Prostate gland (tissue), 2 donors: Measurements from ENCODE around the gene TLE1. TPM values are rescaled to one million over a fixed set of nuclear protein-coding genes. Genes with fewer than 3 reads are reported as not detected.

Experiments used
- DNase-seq: peaks from one replicate; pipeline ENCODE4 v3.0.0-alpha.2; 2019; ENCODE audit warnings: low spot score
- H3K27ac ChIP-seq, 2 donors: fragments of 200-600 bp; sonication (generic); 2 replicates each; pipeline ENCODE4 v1.5.1; 2017 to 2019
- H3K27me3 ChIP-seq: fragments of 200-600 bp; sonication (generic); replicated peaks from 2 replicates; pipeline ENCODE4 v1.5.1; 2019; ENCODE audit not compliant: insufficient read depth
- H3K36me3 ChIP-seq, 2 donors: fragments of 200-600 bp; sonication (generic); 1 replicate in 1 of 2; 2 replicates in 1 of 2; pipeline versions ENCODE4 v1.5.1 to v1.8.1; 2017 to 2019
- H3K4me1 ChIP-seq: fragments of 200-600 bp; sonication (generic); replicated peaks from 2 replicates; pipeline ENCODE4 v1.5.1; 2019
- H3K4me3 ChIP-seq, 2 donors: fragments of 200-600 bp; sonication (generic); 2 replicates each; pipeline ENCODE4 v1.5.1; 2017 to 2019
- H3K9me3 ChIP-seq: fragments of 200-600 bp; sonication (generic); 2 replicates; pipeline ENCODE4 v1.5.1; 2017
- POLR2A ChIP-seq: fragments of 450-650 bp; IDR thresholded peaks from one replicate; pipeline ENCODE4 v1.6.1; 2016; ENCODE audit warnings: antibody characterized with exemption, mild to moderate bottlenecking
- POLR2AphosphoS5 ChIP-seq: sonication (generic); formaldehyde crosslinking; IDR thresholded peaks from one replicate; pipeline ENCODE4 v1.6.1; 2017; ENCODE audit warnings: antibody characterized with exemption
- WGBS: methylation state at CpG from one replicate; pipeline ENCODE4 v1.1.5; 2018; 5-methylcytosine and 5-hydroxymethylcytosine counted together
- intact Hi-C: fragments of 100-400 bp; cut with DNase I; formaldehyde crosslinking; loops from one replicate; pipeline ENCODE4 v1.14.2; 2022
- small RNA-seq, 2 donors: library from RNA; depleted of rRNA; stranded (forward); fragments of <200 nt; gene quantifications; one replicate each; pipeline ENCODE3, GENCODE V24; 2016
- total RNA-seq, 2 donors: library from RNA; depleted of rRNA; stranded (reverse); fragments of >200 nt; gene quantifications; one replicate each; pipeline ENCODE4 v1.1.0, GENCODE V29; 2016
- TF ChIP-seq, protein P1 (sequence below), 4 experiments: fragments of 200-600 bp in 2 of 4; fragments of 450-650 bp in 2 of 4; sonication (generic) in 2 of 4; IDR thresholded peaks; 1 replicate in 3 of 4; 2 replicates in 1 of 4; pipeline ENCODE4 v1.5.1; 2016 to 2019; ENCODE audit warnings: antibody characterized with exemption in 4 of 4, mild to moderate bottlenecking in 2 of 4, moderate library complexity in 2 of 4

TLE1 gene
- total RNA-seq, 2 donors from 2014 or later = 61.0 to 89.5 TPM

- TF ChIP-seq POLR2A (no peak), POLR2AphosphoS5 (no peak)
- TF ChIP-seq, protein P1, sequence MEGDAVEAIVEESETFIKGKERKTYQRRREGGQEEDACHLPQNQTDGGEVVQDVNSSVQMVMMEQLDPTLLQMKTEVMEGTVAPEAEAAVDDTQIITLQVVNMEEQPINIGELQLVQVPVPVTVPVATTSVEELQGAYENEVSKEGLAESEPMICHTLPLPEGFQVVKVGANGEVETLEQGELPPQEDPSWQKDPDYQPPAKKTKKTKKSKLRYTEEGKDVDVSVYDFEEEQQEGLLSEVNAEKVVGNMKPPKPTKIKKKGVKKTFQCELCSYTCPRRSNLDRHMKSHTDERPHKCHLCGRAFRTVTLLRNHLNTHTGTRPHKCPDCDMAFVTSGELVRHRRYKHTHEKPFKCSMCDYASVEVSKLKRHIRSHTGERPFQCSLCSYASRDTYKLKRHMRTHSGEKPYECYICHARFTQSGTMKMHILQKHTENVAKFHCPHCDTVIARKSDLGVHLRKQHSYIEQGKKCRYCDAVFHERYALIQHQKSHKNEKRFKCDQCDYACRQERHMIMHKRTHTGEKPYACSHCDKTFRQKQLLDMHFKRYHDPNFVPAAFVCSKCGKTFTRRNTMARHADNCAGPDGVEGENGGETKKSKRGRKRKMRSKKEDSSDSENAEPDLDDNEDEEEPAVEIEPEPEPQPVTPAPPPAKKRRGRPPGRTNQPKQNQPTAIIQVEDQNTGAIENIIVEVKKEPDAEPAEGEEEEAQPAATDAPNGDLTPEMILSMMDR (IDR thresholded peaks at IDR 0.05) = no peak
- Histone ChIP-seq H3K27me3 (no peaks in the 10 kb centered on the region), H3K36me3 (no peaks in the 10 kb centered on the region), H3K9me3 (no peaks in the 10 kb centered on the region), H3K4me3 (no peak overlapping the region), H3K27ac (no peak overlapping the region), H3K4me1 (no peaks in the 10 kb centered on the region)
- no peak for DNase-seq
- intact Hi-C loops = no loop called here
- 86% methylated on average over 9 of the region's 9 CpGs for WGBS
Measured at GRCh38 chr9:81536242-81537025, 152.9 kb downstream of the TLE1 start.

DNA sequence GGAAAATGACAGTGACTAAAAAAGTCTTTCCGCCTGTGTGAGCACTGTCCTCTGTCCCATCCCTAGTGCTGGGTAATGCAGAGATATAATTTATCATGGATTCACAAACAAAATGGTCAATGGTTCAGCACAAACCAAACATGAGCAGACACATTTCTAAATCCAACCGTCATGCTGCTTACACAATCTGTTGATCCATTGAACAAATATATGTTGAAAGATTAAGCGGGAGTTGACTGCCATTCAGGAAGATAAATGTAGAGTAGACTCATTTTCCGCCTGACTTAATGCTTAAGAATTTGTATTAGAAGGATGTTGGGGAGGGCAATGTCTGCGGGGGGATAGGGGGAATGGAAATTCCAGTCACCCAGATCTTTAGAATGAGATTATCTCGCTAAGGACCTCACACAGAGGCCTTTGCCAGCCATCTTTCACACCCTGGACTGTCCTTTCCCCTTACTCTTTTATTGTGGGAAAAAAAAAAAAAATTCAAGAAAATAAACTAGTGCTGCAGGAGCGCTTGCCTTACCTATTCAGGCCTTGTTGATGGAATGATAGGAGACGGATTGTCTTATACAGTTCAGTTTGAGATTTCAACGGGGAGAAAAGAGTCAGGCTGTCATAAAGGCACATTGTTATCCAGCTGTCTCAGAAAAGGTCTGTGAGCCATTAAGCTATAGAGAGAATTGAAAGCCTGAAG lies 153.7 kb downstream of the TLE1 start:
- no peak for DNase-seq

GRCh38 chr9:81534138-81534875 lies 155.0 kb downstream of the TLE1 start:
- DNase-seq = no peak
- Histone ChIP-seq H3K27ac (no peak overlapping the region), H3K4me3 (no peak overlapping the region), H3K27me3 (no peaks in the 10 kb centered on the region), H3K36me3 (no peaks in the 10 kb centered on the region), H3K9me3 (no peaks in the 10 kb centered on the region), H3K4me1 (peaks cover 6% of the 10 kb centered on the region)
- TF ChIP-seq, protein P1 (IDR thresholded peaks at IDR 0.05) = no peak
- TF ChIP-seq POLR2A (no peak), POLR2AphosphoS5 (no peak)
- intact Hi-C loops = no loop called here
- whole genome bisulfite sequencing = 92% methylated on average over 4 of the region's 4 CpGs

More for the DNA sequence above, 153.7 kb downstream of the TLE1 start:
- 71% methylated on average over 9 of the region's 9 CpGs for WGBS
- Histone ChIP-seq H3K9me3 (no peaks in the 10 kb centered on the region), H3K36me3 (no peaks in the 10 kb centered on the region), H3K4me1 (peaks cover 6% of the 10 kb centered on the region), H3K4me3 (no peak overlapping the region), H3K27ac (no peak overlapping the region), H3K27me3 (no peaks in the 10 kb centered on the region)
- no peak for TF ChIP-seq POLR2AphosphoS5
- TF ChIP-seq, protein P1 (IDR thresholded peaks at IDR 0.05) = no peak
- no peak for TF ChIP-seq POLR2A
- intact Hi-C loops = no loop called here

Small RNA genes lying within 50 kb of the gene (small RNA-seq; reads per million reads assigned to genes)
- 0 reads per million in 2 donors for gene RNU6-1035P

Other genes with a start within 250 kb of the TLE1 start
- gene SPATA31D4, start 238.9 kb upstream of the TLE1 start, total RNA-seq = under 1 TPM in 1 of 2 donors, not detected in 1; 0.51 TPM